ENCODE measurements around the gene MAP4K2.

DNA sequence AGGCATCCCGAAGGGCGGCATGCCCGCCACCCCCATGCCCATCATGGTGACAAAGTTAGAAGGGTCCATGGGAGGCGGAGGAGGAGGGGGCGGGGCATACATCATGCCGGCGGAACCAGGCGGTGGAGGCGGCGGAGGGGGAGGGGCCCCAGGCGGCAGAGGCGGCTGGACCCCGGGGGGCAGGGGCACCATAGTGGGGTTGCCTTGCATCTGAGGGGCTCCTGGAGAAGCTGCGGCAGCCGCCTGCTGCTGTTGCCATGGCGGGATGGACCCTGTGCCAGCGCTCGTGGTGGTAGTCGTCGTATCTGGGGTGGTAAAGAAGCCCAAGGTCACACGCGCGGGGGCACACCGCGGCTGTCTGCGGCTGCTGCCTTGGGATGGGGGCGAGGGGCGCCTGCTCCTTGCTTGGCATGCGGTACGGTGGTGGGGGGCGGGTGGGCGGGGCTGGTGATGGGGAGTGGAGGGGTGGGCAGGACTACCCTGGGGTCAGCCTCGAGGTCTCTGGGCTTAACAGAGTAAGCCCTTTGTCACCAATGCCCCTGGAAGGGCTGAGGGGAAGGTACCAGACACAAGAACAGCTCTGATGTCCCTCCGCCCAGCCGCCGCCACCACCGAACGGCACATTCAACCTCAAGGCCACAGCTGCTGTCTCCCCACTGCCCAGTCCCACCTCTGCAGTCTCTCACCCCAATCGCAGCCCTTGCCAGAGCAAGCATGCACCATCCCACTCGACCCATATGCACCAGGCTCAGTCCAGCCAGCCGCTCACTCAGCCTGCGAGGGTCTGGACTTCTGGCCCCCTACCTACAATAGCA is 37.0 kb downstream of the MAP4K2 start:
- TF ChIP-seq, protein P1, sequence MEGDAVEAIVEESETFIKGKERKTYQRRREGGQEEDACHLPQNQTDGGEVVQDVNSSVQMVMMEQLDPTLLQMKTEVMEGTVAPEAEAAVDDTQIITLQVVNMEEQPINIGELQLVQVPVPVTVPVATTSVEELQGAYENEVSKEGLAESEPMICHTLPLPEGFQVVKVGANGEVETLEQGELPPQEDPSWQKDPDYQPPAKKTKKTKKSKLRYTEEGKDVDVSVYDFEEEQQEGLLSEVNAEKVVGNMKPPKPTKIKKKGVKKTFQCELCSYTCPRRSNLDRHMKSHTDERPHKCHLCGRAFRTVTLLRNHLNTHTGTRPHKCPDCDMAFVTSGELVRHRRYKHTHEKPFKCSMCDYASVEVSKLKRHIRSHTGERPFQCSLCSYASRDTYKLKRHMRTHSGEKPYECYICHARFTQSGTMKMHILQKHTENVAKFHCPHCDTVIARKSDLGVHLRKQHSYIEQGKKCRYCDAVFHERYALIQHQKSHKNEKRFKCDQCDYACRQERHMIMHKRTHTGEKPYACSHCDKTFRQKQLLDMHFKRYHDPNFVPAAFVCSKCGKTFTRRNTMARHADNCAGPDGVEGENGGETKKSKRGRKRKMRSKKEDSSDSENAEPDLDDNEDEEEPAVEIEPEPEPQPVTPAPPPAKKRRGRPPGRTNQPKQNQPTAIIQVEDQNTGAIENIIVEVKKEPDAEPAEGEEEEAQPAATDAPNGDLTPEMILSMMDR (conservative IDR thresholded peaks at IDR 0.05) = no peak
- TF ChIP-seq EZH2 (IDR thresholded peaks at IDR 0.05; ENCODE audit: low read depth) = no peak
